OCI-LY1 (cell line): ENCODE data around the gene SLC25A21.

Experiments used
- EZH2 ChIP-seq: fragments of 200-600 bp; sonication (generic), shearing (Covaris generic); IDR thresholded peaks from 2 replicates; pipeline ENCODE4 v1.8.0; 2017; ENCODE audit warnings: borderline replicate concordance, mixed run types, mild to moderate bottlenecking, antibody characterized with exemption, low read length, moderate library complexity, mixed read lengths
- TF ChIP-seq, protein P1 (sequence below): fragments of 200-600 bp; sonication (generic), shearing (Covaris generic); IDR thresholded peaks from 2 replicates; pipeline ENCODE4 v1.5.1; 2017; ENCODE audit warnings: mild to moderate bottlenecking, antibody characterized with exemption, low read length, moderate library complexity, mixed read lengths

- TF ChIP-seq, protein P1, sequence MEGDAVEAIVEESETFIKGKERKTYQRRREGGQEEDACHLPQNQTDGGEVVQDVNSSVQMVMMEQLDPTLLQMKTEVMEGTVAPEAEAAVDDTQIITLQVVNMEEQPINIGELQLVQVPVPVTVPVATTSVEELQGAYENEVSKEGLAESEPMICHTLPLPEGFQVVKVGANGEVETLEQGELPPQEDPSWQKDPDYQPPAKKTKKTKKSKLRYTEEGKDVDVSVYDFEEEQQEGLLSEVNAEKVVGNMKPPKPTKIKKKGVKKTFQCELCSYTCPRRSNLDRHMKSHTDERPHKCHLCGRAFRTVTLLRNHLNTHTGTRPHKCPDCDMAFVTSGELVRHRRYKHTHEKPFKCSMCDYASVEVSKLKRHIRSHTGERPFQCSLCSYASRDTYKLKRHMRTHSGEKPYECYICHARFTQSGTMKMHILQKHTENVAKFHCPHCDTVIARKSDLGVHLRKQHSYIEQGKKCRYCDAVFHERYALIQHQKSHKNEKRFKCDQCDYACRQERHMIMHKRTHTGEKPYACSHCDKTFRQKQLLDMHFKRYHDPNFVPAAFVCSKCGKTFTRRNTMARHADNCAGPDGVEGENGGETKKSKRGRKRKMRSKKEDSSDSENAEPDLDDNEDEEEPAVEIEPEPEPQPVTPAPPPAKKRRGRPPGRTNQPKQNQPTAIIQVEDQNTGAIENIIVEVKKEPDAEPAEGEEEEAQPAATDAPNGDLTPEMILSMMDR, result no peak
- TF ChIP-seq EZH2, result no peak
Observed at GRCh38 chr14:37153005-37153404, 19.4 kb downstream of the SLC25A21 start.
